Measurements from ENCODE around the gene CCDC182. TPM values are rescaled to one million over a fixed set of nuclear protein-coding genes. Genes with fewer than 3 reads are reported as not detected.

Gene CCDC182
- total RNA-seq = not detected in 2 replicates

- no peaks in the 10 kb centered on the region for H3K36me3 ChIP-seq (ENCODE audit: insufficient read depth, low read length)
- no peaks in the 10 kb centered on the region for H3K79me2 ChIP-seq (ENCODE audit: insufficient read depth, low read length)
- no peaks in the 10 kb centered on the region for H3K9me3 ChIP-seq (ENCODE audit: low read depth, low read length)
- H2AFZ ChIP-seq (ENCODE audit: low read length) = no peak within 1 kb of the TSS
- no peak within 1 kb of the TSS for H3K4me2 ChIP-seq (ENCODE audit: insufficient read depth, low read length)
- no peak for DNase-seq (ENCODE audit: insufficient read length, low spot score, missing footprints)
- no peak within 1 kb of the TSS for H3K27ac ChIP-seq (ENCODE audit: low read depth, low read length)
- no peak for TF ChIP-seq CTCF (IDR thresholded peaks at IDR 0.05; ENCODE audit: extremely low read depth, low read depth, low read length)
- peaks cover 5% of the 10 kb centered on the region for H3K27me3 ChIP-seq (ENCODE audit: insufficient read depth, low read length)
- H3K4me1 ChIP-seq (ENCODE audit: insufficient read depth, low read length) = no peaks in the 10 kb centered on the region
- H3K4me3 ChIP-seq (ENCODE audit: insufficient read depth, low read length) = no peak within 1 kb of the TSS
- H4K20me1 ChIP-seq (ENCODE audit: insufficient read depth, low read length) = no peaks in the 10 kb centered on the region
These were observed at the start of gene CCDC182 for GRCh38 chr17:57745242-57745641. CCDC182 (minus strand) TSS chr17:57745299; CDS start chr17:57745272, 27 bp downstream.

GRCh38 chr17:57794841-57795240 lies 49.7 kb upstream of the CCDC182 start:
- H2AFZ ChIP-seq (ENCODE audit: low read length) = no peak overlapping the region

GRCh38 chr17:57788725-57789124 lies 43.6 kb upstream of the CCDC182 start:
- H3K27me3 ChIP-seq (ENCODE audit: insufficient read depth, low read length) = peaks cover 23% of the 10 kb centered on the region

More at GRCh38 chr17:57794841-57795240, 49.7 kb upstream of the CCDC182 start:
- no peak overlapping the region for H3K27ac ChIP-seq (ENCODE audit: low read depth, low read length)
- no peaks in the 10 kb centered on the region for H3K27me3 ChIP-seq (ENCODE audit: insufficient read depth, low read length)
- H3K79me2 ChIP-seq (ENCODE audit: insufficient read depth, low read length) = no peaks in the 10 kb centered on the region
- no peaks in the 10 kb centered on the region for H3K4me1 ChIP-seq (ENCODE audit: insufficient read depth, low read length)
- H3K36me3 ChIP-seq (ENCODE audit: insufficient read depth, low read length) = no peaks in the 10 kb centered on the region
- TF ChIP-seq CTCF (IDR thresholded peaks at IDR 0.05; ENCODE audit: extremely low read depth, low read depth, low read length) = no peak
- no peak overlapping the region for H3K4me2 ChIP-seq (ENCODE audit: insufficient read depth, low read length)
- DNase-seq (ENCODE audit: insufficient read length, low spot score, missing footprints) = no peak
- H4K20me1 ChIP-seq (ENCODE audit: insufficient read depth, low read length) = no peaks in the 10 kb centered on the region
- no peaks in the 10 kb centered on the region for H3K9me3 ChIP-seq (ENCODE audit: low read depth, low read length)
- H3K4me3 ChIP-seq (ENCODE audit: insufficient read depth, low read length) = no peak overlapping the region

GRCh38 chr17:57785022-57785421 lies 39.9 kb upstream of the CCDC182 start:
- Histone ChIP-seq H3K36me3 (ENCODE audit: insufficient read depth, low read length) (no peaks in the 10 kb centered on the region), H3K27ac (ENCODE audit: low read depth, low read length) (no peak overlapping the region), H3K79me2 (ENCODE audit: insufficient read depth, low read length) (no peaks in the 10 kb centered on the region), H4K20me1 (ENCODE audit: insufficient read depth, low read length) (peaks cover 2% of the 10 kb centered on the region), H3K4me3 (ENCODE audit: insufficient read depth, low read length) (no peak overlapping the region), H3K4me2 (ENCODE audit: insufficient read depth, low read length) (no peak overlapping the region), H3K4me1 (ENCODE audit: insufficient read depth, low read length) (no peaks in the 10 kb centered on the region), H3K27me3 (ENCODE audit: insufficient read depth, low read length) (peaks cover 25% of the 10 kb centered on the region), H2AFZ (ENCODE audit: low read length) (no peak overlapping the region), H3K9me3 (ENCODE audit: low read depth, low read length) (no peaks in the 10 kb centered on the region)
- no peak for DNase-seq (ENCODE audit: insufficient read length, low spot score, missing footprints)
- TF ChIP-seq CTCF (IDR thresholded peaks at IDR 0.05; ENCODE audit: extremely low read depth, low read depth, low read length) = no peak

More at GRCh38 chr17:57788725-57789124, 43.6 kb upstream of the CCDC182 start:
- Histone ChIP-seq H3K36me3 (ENCODE audit: insufficient read depth, low read length) (no peaks in the 10 kb centered on the region), H3K9me3 (ENCODE audit: low read depth, low read length) (no peaks in the 10 kb centered on the region), H3K4me3 (ENCODE audit: insufficient read depth, low read length) (no peak overlapping the region), H3K27ac (ENCODE audit: low read depth, low read length) (no peak overlapping the region), H2AFZ (ENCODE audit: low read length) (no peak overlapping the region), H3K4me1 (ENCODE audit: insufficient read depth, low read length) (no peaks in the 10 kb centered on the region), H3K4me2 (ENCODE audit: insufficient read depth, low read length) (no peak overlapping the region), H4K20me1 (ENCODE audit: insufficient read depth, low read length) (peaks cover 2% of the 10 kb centered on the region), H3K79me2 (ENCODE audit: insufficient read depth, low read length) (no peaks in the 10 kb centered on the region)
- no peak for TF ChIP-seq CTCF (IDR thresholded peaks at IDR 0.05; ENCODE audit: extremely low read depth, low read depth, low read length)
- no peak for DNase-seq (ENCODE audit: insufficient read length, low spot score, missing footprints)
